SU-DHL-6 (cell line): ENCODE results near the gene ITPK1.

Experiments used
- H2AFZ ChIP-seq: fragments of 200-600 bp; sonication (generic); 2 replicates; pipeline ENCODE4 v1.6.1; 2014; ENCODE audit warnings: low read depth, mild to moderate bottlenecking, moderate library complexity, mixed read lengths, antibody characterized with exemption, low read length; ENCODE audit not compliant: severe bottlenecking
- H3F3A ChIP-seq: fragments of 200-600 bp; shearing (Covaris generic); 2 replicates; pipeline ENCODE4 v1.6.0; 2016; ENCODE audit warnings: antibody characterized with exemption, mild to moderate bottlenecking; ENCODE audit not compliant: insufficient read depth
- H3K27ac ChIP-seq: fragments of 200-600 bp; sonication (generic); 2 replicates; pipeline ENCODE4 v1.5.1; 2016; ENCODE audit warnings: low read depth, mild to moderate bottlenecking, low read length, moderate library complexity, mixed read lengths
- H3K27me3 ChIP-seq: fragments of 200-600 bp; sonication (generic), shearing (Covaris generic); 2 replicates; pipeline ENCODE4 v1.6.0; 2014; ENCODE audit warnings: mild to moderate bottlenecking, low read length
- H3K36me3 ChIP-seq: fragments of 200-600 bp; sonication (generic); 2 replicates; pipeline ENCODE4 v1.6.1; 2014; ENCODE audit warnings: mild to moderate bottlenecking, low read length, mixed read lengths
- H3K4me2 ChIP-seq: fragments of 300-600, 200-600 bp; shearing (Covaris generic), sonication (generic); 2 replicates; pipeline ENCODE4 v1.6.0; 2014; ENCODE audit warnings: low read length, low read depth, mild to moderate bottlenecking; ENCODE audit not compliant: poor library complexity, severe bottlenecking
- H3K4me3 ChIP-seq: fragments of 200-600 bp; sonication (generic); 2 replicates; pipeline ENCODE4 v1.5.1; 2014; ENCODE audit warnings: antibody characterized with exemption, low read length, mild to moderate bottlenecking, mixed read lengths; ENCODE audit not compliant: insufficient read depth, poor library complexity, severe bottlenecking
- H3K79me2 ChIP-seq: fragments of 200-600 bp; sonication (generic); 2 replicates; pipeline ENCODE4 v1.6.1; 2014; ENCODE audit warnings: mild to moderate bottlenecking, low read length, moderate library complexity; ENCODE audit not compliant: insufficient read depth
- H3K9ac ChIP-seq: fragments of 200-600 bp; sonication (generic); 2 replicates; pipeline ENCODE4 v1.7.0; 2014; ENCODE audit warnings: mild to moderate bottlenecking, low read length
- H3K9me2 ChIP-seq: fragments of 200-600 bp; sonication (generic); replicated peaks from 2 replicates; pipeline ENCODE4 v1.6.1; 2014; ENCODE audit warnings: low read length; ENCODE audit not compliant: insufficient read depth
- H3K9me3 ChIP-seq: fragments of 200-600 bp; sonication (generic); 2 replicates; pipeline ENCODE4 v1.6.1; 2014; ENCODE audit warnings: low read length, mixed read lengths; ENCODE audit not compliant: insufficient read depth
- H4K20me1 ChIP-seq: fragments of 200-600 bp; sonication (generic); 2 replicates; pipeline ENCODE4 v1.6.1; 2014; ENCODE audit warnings: low read depth, mild to moderate bottlenecking, antibody characterized with exemption, low read length, moderate library complexity, mixed read lengths
- CTCF ChIP-seq: fragments of 200-600 bp; sonication (generic); IDR thresholded peaks from one replicate; pipeline ENCODE4 v1.5.1; 2017; ENCODE audit warnings: antibody characterized with exemption, mild to moderate bottlenecking, low read length, moderate library complexity; ENCODE audit not compliant: insufficient read depth, poor library complexity, severe bottlenecking
- EZH2phosphoT487 ChIP-seq: fragments of 200-600 bp; sonication (generic), shearing (Covaris generic); conservative IDR thresholded peaks from 2 replicates; pipeline ENCODE4 v1.6.1; 2018; ENCODE audit warnings: mild to moderate bottlenecking, antibody characterized with exemption, low read length, moderate library complexity, mixed read lengths

Gene ITPK1

GRCh38 chr14:92897922-92898565 lies 217.7 kb downstream of the ITPK1 start:
- no peaks in the 10 kb centered on the region for H3K9me2 ChIP-seq
- no peak overlapping the region for H2AFZ ChIP-seq
- no peaks in the 10 kb centered on the region for H3K36me3 ChIP-seq
- no peak overlapping the region for H3K9ac ChIP-seq
- no peaks in the 10 kb centered on the region for H3K79me2 ChIP-seq
- no peak overlapping the region for H3K4me3 ChIP-seq
- no peaks in the 10 kb centered on the region for H3F3A ChIP-seq
- H4K20me1 ChIP-seq = no peaks in the 10 kb centered on the region
- H3K9me3 ChIP-seq = 0 out of 2 replicates have a peak, but pooled peaks cover 1% of the 10 kb centered on the region
- no peaks in the 10 kb centered on the region for H3K27me3 ChIP-seq
- H3K27ac ChIP-seq = no peak overlapping the region
- no peak overlapping the region for H3K4me2 ChIP-seq
- no peak for TF ChIP-seq EZH2phosphoT487
- TF ChIP-seq CTCF = no peak

GRCh38 chr14:92895352-92895878 lies 220.3 kb downstream of the ITPK1 start:
- no peak overlapping the region for H2AFZ ChIP-seq
- no peak overlapping the region for H3K4me2 ChIP-seq
- no peak for TF ChIP-seq CTCF
- TF ChIP-seq EZH2phosphoT487 = no peak
- no peak overlapping the region for H3K4me3 ChIP-seq
- H4K20me1 ChIP-seq = no peaks in the 10 kb centered on the region
- no peaks in the 10 kb centered on the region for H3K9me2 ChIP-seq
- H3K27me3 ChIP-seq = no peaks in the 10 kb centered on the region
- H3K9me3 ChIP-seq = 0 out of 2 replicates have a peak, but pooled peaks cover 6% of the 10 kb centered on the region
- H3K27ac ChIP-seq = no peak overlapping the region
- no peak overlapping the region for H3K9ac ChIP-seq
- H3K79me2 ChIP-seq = no peaks in the 10 kb centered on the region
- no peaks in the 10 kb centered on the region for H3K36me3 ChIP-seq
- no peaks in the 10 kb centered on the region for H3F3A ChIP-seq

GRCh38 chr14:92892589-92892988 lies 223.1 kb downstream of the ITPK1 start:
- Histone ChIP-seq H3K4me3 (no peak overlapping the region), H4K20me1 (no peaks in the 10 kb centered on the region), H3K9me3 (0 out of 2 replicates have a peak, but pooled peaks cover 6% of the 10 kb centered on the region), H3K9ac (no peak overlapping the region), H3F3A (no peaks in the 10 kb centered on the region), H3K27ac (no peak overlapping the region), H2AFZ (no peak overlapping the region), H3K36me3 (no peaks in the 10 kb centered on the region), H3K9me2 (no peaks in the 10 kb centered on the region), H3K27me3 (no peaks in the 10 kb centered on the region), H3K4me2 (no peak overlapping the region), H3K79me2 (no peaks in the 10 kb centered on the region)
- TF ChIP-seq EZH2phosphoT487 (no peak), CTCF (no peak)
